ENCODE results near the gene MYO18A. TPM values are rescaled to one million over a fixed set of nuclear protein-coding genes. Genes with fewer than 3 reads are reported as not detected.
A peak's percentile ranks its signal among the peaks of the same experiment; 100 is the strongest.

The MYO18A gene
- total RNA-seq, 1 experiment from 2014 or later: 13.5 TPM

- Histone ChIP-seq H3K27me3 (ENCODE audit: control insufficient read depth, insufficient read depth, low read length) (no peaks in the 10 kb centered on the region), H3K36me3 (replicated peaks; ENCODE audit: control insufficient read depth, insufficient read depth, low read length) (no peaks in the 10 kb centered on the region), H3K4me3 (ENCODE audit: insufficient read depth, low read depth, low read length) (no peak overlapping the region)
- peak; percentile 92 for DNase-seq
Measured at GRCh38 chr17:29140051-29140621, 40.1 kb downstream of the MYO18A start.

GRCh38 chr17:29138971-29139691, 41.1 kb downstream of the MYO18A start:
- DNase-seq: no peak
- no peak overlapping the region for H3K4me3 ChIP-seq (ENCODE audit: insufficient read depth, low read depth, low read length)
- no peaks in the 10 kb centered on the region for H3K27me3 ChIP-seq (ENCODE audit: control insufficient read depth, insufficient read depth, low read length)
- H3K36me3 ChIP-seq (replicated peaks; ENCODE audit: control insufficient read depth, insufficient read depth, low read length): no peaks in the 10 kb centered on the region

- no peak for DNase-seq
- no peak overlapping the region for H3K4me3 ChIP-seq (ENCODE audit: insufficient read depth, low read depth, low read length)
- no peaks in the 10 kb centered on the region for H3K27me3 ChIP-seq (ENCODE audit: control insufficient read depth, insufficient read depth, low read length)
- H3K36me3 ChIP-seq (replicated peaks; ENCODE audit: control insufficient read depth, insufficient read depth, low read length): no peaks in the 10 kb centered on the region
Measured at GRCh38 chr17:29138184-29138955, 41.8 kb downstream of the MYO18A start.

- no peaks in the 10 kb centered on the region for H3K36me3 ChIP-seq (replicated peaks; ENCODE audit: control insufficient read depth, insufficient read depth, low read length)
- H3K4me3 ChIP-seq (ENCODE audit: insufficient read depth, low read depth, low read length): no peak overlapping the region
- H3K27me3 ChIP-seq (ENCODE audit: control insufficient read depth, insufficient read depth, low read length): no peaks in the 10 kb centered on the region
- DNase-seq: no peak
Measured at GRCh38 chr17:29136998-29137730, 43.0 kb downstream of the MYO18A start.

GRCh38 chr17:29135464-29135863, 44.7 kb downstream of the MYO18A start:
- Histone ChIP-seq H3K4me3 (ENCODE audit: insufficient read depth, low read depth, low read length) (no peak overlapping the region), H3K36me3 (replicated peaks; ENCODE audit: control insufficient read depth, insufficient read depth, low read length) (no peaks in the 10 kb centered on the region), H3K27me3 (ENCODE audit: control insufficient read depth, insufficient read depth, low read length) (no peaks in the 10 kb centered on the region)
- no peak for DNase-seq

- peak; percentile 73 for DNase-seq
- no peak overlapping the region for H3K4me3 ChIP-seq (ENCODE audit: insufficient read depth, low read depth, low read length)
- no peaks in the 10 kb centered on the region for H3K27me3 ChIP-seq (ENCODE audit: control insufficient read depth, insufficient read depth, low read length)
- H3K36me3 ChIP-seq (replicated peaks; ENCODE audit: control insufficient read depth, insufficient read depth, low read length): no peaks in the 10 kb centered on the region; the same call in 1 of the 2 replicates
Measured at GRCh38 chr17:29133121-29133713, 47.0 kb downstream of the MYO18A start.

- no peak overlapping the region for H3K4me3 ChIP-seq (ENCODE audit: insufficient read depth, low read depth, low read length)
- H3K27me3 ChIP-seq (ENCODE audit: control insufficient read depth, insufficient read depth, low read length): no peaks in the 10 kb centered on the region
- H3K36me3 ChIP-seq (replicated peaks; ENCODE audit: control insufficient read depth, insufficient read depth, low read length): no peaks in the 10 kb centered on the region; the same call in 1 of the 2 replicates
- DNase-seq: no peak
Measured at GRCh38 chr17:29131814-29132682, 48.1 kb downstream of the MYO18A start.

GRCh38 chr17:29129731-29130130, 50.5 kb downstream of the MYO18A start:
- no peaks in the 10 kb centered on the region; the same call in 1 of the 2 replicates for H3K36me3 ChIP-seq (replicated peaks; ENCODE audit: control insufficient read depth, insufficient read depth, low read length)
- no peak overlapping the region for H3K4me3 ChIP-seq (ENCODE audit: insufficient read depth, low read depth, low read length)

GRCh38 chr17:29127840-29128239, 52.4 kb downstream of the MYO18A start:
- Histone ChIP-seq H3K4me3 (ENCODE audit: insufficient read depth, low read depth, low read length) (no peak overlapping the region), H3K27me3 (ENCODE audit: control insufficient read depth, insufficient read depth, low read length) (no peaks in the 10 kb centered on the region)
- DNase-seq: peak; percentile 69

More at GRCh38 chr17:29129731-29130130, 50.5 kb downstream of the MYO18A start:
- no peak for DNase-seq
- H3K27me3 ChIP-seq (ENCODE audit: control insufficient read depth, insufficient read depth, low read length): no peaks in the 10 kb centered on the region

GRCh38 chr17:29126268-29126930, 53.8 kb downstream of the MYO18A start:
- Histone ChIP-seq H3K36me3 (replicated peaks; ENCODE audit: control insufficient read depth, insufficient read depth, low read length) (no peaks in the 10 kb centered on the region; the same call in 1 of the 2 replicates), H3K27me3 (ENCODE audit: control insufficient read depth, insufficient read depth, low read length) (no peaks in the 10 kb centered on the region), H3K4me3 (ENCODE audit: insufficient read depth, low read depth, low read length) (no peak overlapping the region)
- no peak for DNase-seq

More at GRCh38 chr17:29127840-29128239, 52.4 kb downstream of the MYO18A start:
- H3K36me3 ChIP-seq (replicated peaks; ENCODE audit: control insufficient read depth, insufficient read depth, low read length): no peaks in the 10 kb centered on the region; the same call in 1 of the 2 replicates

GRCh38 chr17:29125651-29126050, 54.5 kb downstream of the MYO18A start:
- no peak overlapping the region for H3K4me3 ChIP-seq (ENCODE audit: insufficient read depth, low read depth, low read length)
- peaks cover 2% of the 10 kb centered on the region for H3K36me3 ChIP-seq (replicated peaks; ENCODE audit: control insufficient read depth, insufficient read depth, low read length)
- H3K27me3 ChIP-seq (ENCODE audit: control insufficient read depth, insufficient read depth, low read length): no peaks in the 10 kb centered on the region
- no peak for DNase-seq

GRCh38 chr17:29124925-29125273, 55.3 kb downstream of the MYO18A start:
- H3K4me3 ChIP-seq (ENCODE audit: insufficient read depth, low read depth, low read length): no peak overlapping the region
- no peaks in the 10 kb centered on the region for H3K27me3 ChIP-seq (ENCODE audit: control insufficient read depth, insufficient read depth, low read length)
- H3K36me3 ChIP-seq (replicated peaks; ENCODE audit: control insufficient read depth, insufficient read depth, low read length): peaks cover 3% of the 10 kb centered on the region
- no peak for DNase-seq
